IPS DF 6.9 (cell line): Measurements from ENCODE around the gene PDAP1.

Experiments
- DNase-seq: peaks from one replicate; pipeline ENCODE4 v3.0.0-alpha.2; 2013; ENCODE audit warnings: low read depth, low spot score
- H3K27ac ChIP-seq: one replicate; pipeline ENCODE4 v1.5.1; 2013; ENCODE audit warnings: low read length, control low read depth
- H3K27me3 ChIP-seq: 2 replicates; pipeline ENCODE4 v1.6.1; 2013; ENCODE audit warnings: mild to moderate bottlenecking, low read length; ENCODE audit not compliant: control insufficient read depth, insufficient read depth
- H3K36me3 ChIP-seq: 2 replicates; pipeline ENCODE4 v1.6.1; 2013; ENCODE audit warnings: low read length; ENCODE audit not compliant: control insufficient read depth, insufficient read depth
- H3K4me1 ChIP-seq: 2 replicates; pipeline ENCODE4 v1.6.1; 2013; ENCODE audit warnings: low read length; ENCODE audit not compliant: control insufficient read depth, insufficient read depth
- H3K4me3 ChIP-seq: 2 replicates; pipeline ENCODE4 v1.5.1; 2013; ENCODE audit warnings: mild to moderate bottlenecking, low read length
- H3K9me3 ChIP-seq: 2 replicates; pipeline ENCODE4 v1.6.1; 2013; ENCODE audit warnings: low read length, inconsistent platforms; ENCODE audit not compliant: control insufficient read depth, insufficient read depth
- WGBS: extraction: QIAGEN DNeasy Blood & Tissue Kit; methylation state at CpG from one replicate; pipeline ENCODE4 v1.1.7; 2013; ENCODE audit warnings: mixed read lengths, missing lambda C conversion rate; ENCODE audit not compliant: insufficient read length, insufficient coverage; 5-methylcytosine and 5-hydroxymethylcytosine counted together

The PDAP1 gene

GRCh38 chr7:99379043-99379577, 29.3 kb downstream of the PDAP1 start:
- no peak for DNase-seq
- H3K27me3 ChIP-seq: no peaks in the 10 kb centered on the region
- no peaks in the 10 kb centered on the region for H3K9me3 ChIP-seq
- H3K27ac ChIP-seq: no peak overlapping the region
- peaks cover 3% of the 10 kb centered on the region for H3K4me1 ChIP-seq
- H3K4me3 ChIP-seq: no peak overlapping the region
- peaks cover 3% of the 10 kb centered on the region; the same call in 1 of the 2 replicates for H3K36me3 ChIP-seq
- WGBS: no CpG with 5 or more reads among the region's 7 CpGs

- no peaks in the 10 kb centered on the region for H3K27me3 ChIP-seq
- no peaks in the 10 kb centered on the region for H3K9me3 ChIP-seq
- no peak for DNase-seq
- peak overlapping the region; percentile 79 for H3K4me3 ChIP-seq
- no peak overlapping the region for H3K27ac ChIP-seq
- H3K36me3 ChIP-seq: no peaks in the 10 kb centered on the region
- peaks cover 1% of the 10 kb centered on the region; the same call in 1 of the 2 replicates for H3K4me1 ChIP-seq
- WGBS: no CpG with 5 or more reads among the region's 58 CpGs
These were observed 33.2 kb downstream of the PDAP1 start for GRCh38 chr7:99375070-99375807.

- no CpG with 5 or more reads among the region's 95 CpGs for WGBS
- H3K36me3 ChIP-seq: no peaks in the 10 kb centered on the region
- H3K27me3 ChIP-seq: no peaks in the 10 kb centered on the region
- no peaks in the 10 kb centered on the region for H3K9me3 ChIP-seq
- DNase-seq: no peak
- no peak within 1 kb of the TSS for H3K27ac ChIP-seq
- no peaks in the 10 kb centered on the region for H3K4me1 ChIP-seq
- peak within 1 kb of the TSS; percentile 79 for H3K4me3 ChIP-seq
These were observed 34.0 kb downstream of the PDAP1 start, which contains the start of gene ARPC1B for GRCh38 chr7:99374111-99375064. Gene ARPC1B, plus strand, starts transcription at chr7:99374730. Its CDS starts 10,985 bp downstream, at chr7:99385715.

- Histone ChIP-seq H3K27me3 (no peaks in the 10 kb centered on the region), H3K27ac (no peak overlapping the region), H3K36me3 (no peaks in the 10 kb centered on the region), H3K4me3 (peak overlapping the region; percentile 79; the same call in 1 of the 2 replicates), H3K4me1 (no peaks in the 10 kb centered on the region), H3K9me3 (no peaks in the 10 kb centered on the region)
- DNase-seq: no peak
- no CpG with 5 or more reads among the region's 41 CpGs for WGBS
These were observed 35.0 kb downstream of the PDAP1 start for GRCh38 chr7:99373091-99374066.

GRCh38 chr7:99372275-99373090, 35.9 kb downstream of the PDAP1 start:
- H3K27ac ChIP-seq: no peak overlapping the region
- no CpG with 5 or more reads among the region's 21 CpGs for WGBS
- H3K4me3 ChIP-seq: no peak overlapping the region
- no peaks in the 10 kb centered on the region for H3K4me1 ChIP-seq
- no peaks in the 10 kb centered on the region for H3K27me3 ChIP-seq
- no peaks in the 10 kb centered on the region for H3K9me3 ChIP-seq
- H3K36me3 ChIP-seq: no peaks in the 10 kb centered on the region
- DNase-seq: no peak

- Histone ChIP-seq H3K36me3 (no peaks in the 10 kb centered on the region), H3K9me3 (no peaks in the 10 kb centered on the region), H3K27ac (no peak overlapping the region), H3K27me3 (no peaks in the 10 kb centered on the region), H3K4me1 (peaks cover 3% of the 10 kb centered on the region), H3K4me3 (no peak overlapping the region)
- no CpG with 5 or more reads among the region's 11 CpGs for WGBS
- DNase-seq: no peak
These were observed 36.9 kb downstream of the PDAP1 start for GRCh38 chr7:99371376-99371920.

GRCh38 chr7:99369767-99370391, 38.5 kb downstream of the PDAP1 start:
- Histone ChIP-seq H3K4me3 (no peak overlapping the region), H3K27ac (no peak overlapping the region), H3K27me3 (no peaks in the 10 kb centered on the region), H3K4me1 (peaks cover 3% of the 10 kb centered on the region), H3K9me3 (no peaks in the 10 kb centered on the region), H3K36me3 (no peaks in the 10 kb centered on the region)
- WGBS: no CpG with 5 or more reads among the region's 9 CpGs
- no peak for DNase-seq

GRCh38 chr7:99368750-99369389, 39.5 kb downstream of the PDAP1 start:
- no peaks in the 10 kb centered on the region for H3K27me3 ChIP-seq
- H3K9me3 ChIP-seq: no peaks in the 10 kb centered on the region
- H3K4me1 ChIP-seq: peaks cover 3% of the 10 kb centered on the region
- H3K36me3 ChIP-seq: no peaks in the 10 kb centered on the region
- H3K4me3 ChIP-seq: no peak overlapping the region
- no peak for DNase-seq
- no peak overlapping the region for H3K27ac ChIP-seq
- no CpG with 5 or more reads among the region's 13 CpGs for WGBS
